Liver (tissue), 9 donors: ENCODE results near the gene CCR2. TPM values are rescaled to one million over a fixed set of nuclear protein-coding genes. Genes with fewer than 3 reads are reported as not detected.

Source experiments
- DNase-seq: peaks from one replicate; pipeline ENCODE4 v3.0.0-alpha.2; 2017; ENCODE audit warnings: low spot score
- H3K27ac ChIP-seq, 2 donors: one replicate each; pipeline ENCODE4 v1.7.0; 2013; ENCODE audit warnings: inconsistent platforms in 2 of 2, low read length in 2 of 2, control low read depth in 1 of 2, low read depth in 1 of 2, mild to moderate bottlenecking in 1 of 2
- H3K27me3 ChIP-seq, 4 donors: one replicate each; pipeline versions ENCODE4 v1.6.1 to v1.7.0; 2013; ENCODE audit warnings: low read length in 3 of 4, inconsistent platforms in 1 of 4, mild to moderate bottlenecking in 1 of 4, moderate library complexity in 1 of 4; ENCODE audit not compliant: control insufficient read depth in 4 of 4, insufficient read depth in 4 of 4
- H3K36me3 ChIP-seq, 4 donors: one replicate each; pipeline versions ENCODE4 v1.6.1 to v1.7.0; 2013; ENCODE audit warnings: low read length in 3 of 4, mild to moderate bottlenecking in 3 of 4, low read depth in 1 of 4, moderate library complexity in 1 of 4; ENCODE audit not compliant: control insufficient read depth in 4 of 4, insufficient read depth in 3 of 4
- H3K4me1 ChIP-seq, 4 donors: one replicate each; pipeline versions ENCODE4 v1.6.1 to v1.7.0; 2013; ENCODE audit warnings: low read length in 3 of 4, mild to moderate bottlenecking in 3 of 4, moderate library complexity in 1 of 4; ENCODE audit not compliant: control insufficient read depth in 4 of 4, insufficient read depth in 4 of 4
- H3K4me3 ChIP-seq, 3 donors: one replicate each; pipeline versions ENCODE4 v1.6.1 to v1.7.0; 2013; ENCODE audit warnings: low read length in 3 of 3, control low read depth in 1 of 3, low read depth in 1 of 3, mild to moderate bottlenecking in 1 of 3
- H3K9ac ChIP-seq, 2 donors: one replicate each; pipeline ENCODE4 v1.7.0; 2013; ENCODE audit warnings: low read length in 2 of 2, mild to moderate bottlenecking in 2 of 2, moderate library complexity in 2 of 2, control low read depth in 1 of 2, low read depth in 1 of 2
- H3K9me3 ChIP-seq, 4 donors: one replicate each; pipeline versions ENCODE4 v1.6.1 to v1.7.0; 2013; ENCODE audit warnings: low read length in 3 of 4; ENCODE audit not compliant: control insufficient read depth in 4 of 4
- EGR1 ChIP-seq, 2 donors: IDR thresholded peaks; 2 replicates each; pipeline ENCODE4 v1.6.1; 2016 to 2018; ENCODE audit warnings: antibody characterized with exemption in 2 of 2, low read depth in 2 of 2
- FOXA1 ChIP-seq: IDR thresholded peaks from 2 replicates; pipeline ENCODE4 v1.6.1; 2016; ENCODE audit warnings: antibody characterized with exemption
- FOXA2 ChIP-seq: IDR thresholded peaks from 2 replicates; pipeline ENCODE4 v1.6.1; 2016; ENCODE audit warnings: antibody characterized with exemption
- GABPA ChIP-seq, 2 donors: IDR thresholded peaks in 1 of 2; conservative IDR thresholded peaks in 1 of 2; 2 replicates each; pipeline ENCODE4 v1.6.1; 2016; ENCODE audit warnings: antibody characterized with exemption in 2 of 2, mild to moderate bottlenecking in 1 of 2, moderate library complexity in 1 of 2
- HNF4A ChIP-seq, 2 donors: conservative IDR thresholded peaks; 2 replicates each; pipeline ENCODE4 v1.6.1; 2016; ENCODE audit warnings: antibody characterized with exemption in 2 of 2, mild to moderate bottlenecking in 2 of 2
- HNF4G ChIP-seq: IDR thresholded peaks from 2 replicates; pipeline ENCODE4 v1.6.1; 2016; ENCODE audit warnings: antibody characterized with exemption
- JUND ChIP-seq, 2 donors: IDR thresholded peaks; 2 replicates each; pipeline ENCODE4 v1.6.1; 2016; ENCODE audit warnings: antibody characterized with exemption in 2 of 2
- RAD21 ChIP-seq, 2 donors: IDR thresholded peaks; 2 replicates each; pipeline ENCODE4 v1.6.1; 2016; ENCODE audit warnings: antibody characterized with exemption in 2 of 2, mild to moderate bottlenecking in 2 of 2
- RXRA ChIP-seq, 2 donors: IDR thresholded peaks; 2 replicates each; pipeline ENCODE4 v1.6.1; 2017 to 2018; ENCODE audit warnings: antibody characterized with exemption in 2 of 2, mild to moderate bottlenecking in 1 of 2
- SP1 ChIP-seq: IDR thresholded peaks from 2 replicates; pipeline ENCODE4 v1.6.1; 2018; ENCODE audit warnings: antibody characterized with exemption, mild to moderate bottlenecking
- YY1 ChIP-seq: IDR thresholded peaks from 2 replicates; pipeline ENCODE4 v1.6.1; 2016; ENCODE audit warnings: antibody characterized with exemption, mild to moderate bottlenecking
- WGBS: extraction: QIAGEN DNeasy Blood & Tissue Kit; methylation state at CpG from one replicate; pipeline ENCODE4 v1.1.7; 2013; 5-methylcytosine and 5-hydroxymethylcytosine counted together
- polyA plus RNA-seq, 2 donors: library from polyadenylated mRNA; stranded (reverse) in 1 of 2; unstranded in 1 of 2; fragments of 200-250 nt in 1 of 2; fragments of >200 nt in 1 of 2; fragmentation: Nextera tagmentation in 1 of 2; extraction: Ambion mirVana in 1 of 2; gene quantifications; one replicate each; pipeline versions ENCODE4 v1.2.1 to v1.2.3, GENCODE V29; 2013 to 2015
- total RNA-seq, 2 donors: library from RNA; depleted of rRNA; stranded (reverse); fragments of >200 nt; gene quantifications; one replicate each; pipeline ENCODE4 v1.2.3, GENCODE V29; 2014
- TF ChIP-seq, protein P1 (sequence below): fragments of 150-350 bp; IDR thresholded peaks from 2 replicates; pipeline ENCODE4 v1.5.1; 2017; ENCODE audit warnings: improper control_type of control experiment, low read depth, low read length; ENCODE audit not compliant: missing input control
- TF ChIP-seq, protein P2 (sequence below): IDR thresholded peaks from 2 replicates; pipeline ENCODE4 v1.6.1; 2016; ENCODE audit warnings: antibody characterized with exemption, mild to moderate bottlenecking
- TF ChIP-seq, protein P3 (sequence below): IDR thresholded peaks from 2 replicates; pipeline ENCODE4 v1.6.1; 2016; ENCODE audit warnings: antibody characterized with exemption
- TF ChIP-seq, protein P4 (sequence below): IDR thresholded peaks from 2 replicates; pipeline ENCODE4 v1.6.1; 2016; ENCODE audit warnings: antibody characterized with exemption
- TF ChIP-seq, protein P5 (sequence below): IDR thresholded peaks from 2 replicates; pipeline ENCODE4 v1.6.1; 2016; ENCODE audit warnings: antibody characterized with exemption
- donor health status: healthy.
- donor health status: healthy.
- donor health status: healthy.
- donor health status: healthy.
- donor health status: healthy.

Gene CCR2
- total and polyA plus RNA-seq, 4 donors, result 0.68 to 3.4 (median 2.4) TPM

DNA sequence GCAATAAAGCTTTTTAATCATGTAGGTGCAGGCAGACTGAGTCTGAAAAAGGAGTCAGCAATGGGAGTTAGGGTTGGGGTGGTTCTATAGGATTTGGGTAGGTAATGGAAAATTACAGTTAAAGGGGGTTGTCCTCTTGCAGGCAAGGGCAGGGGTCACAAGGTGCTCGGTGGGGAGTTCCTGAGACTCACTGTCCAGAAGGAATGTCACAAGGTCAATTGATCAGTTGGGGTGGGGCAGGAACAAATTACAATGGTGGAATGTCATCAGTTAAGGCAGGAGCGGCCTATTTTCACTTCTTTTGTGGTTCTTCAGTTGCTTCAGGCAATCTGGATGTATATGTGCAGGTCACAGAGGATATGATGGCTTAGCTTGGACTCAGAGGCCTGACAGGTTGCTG lies 39.1 kb downstream of the CCR2 start:
- TF ChIP-seq, protein P1, sequence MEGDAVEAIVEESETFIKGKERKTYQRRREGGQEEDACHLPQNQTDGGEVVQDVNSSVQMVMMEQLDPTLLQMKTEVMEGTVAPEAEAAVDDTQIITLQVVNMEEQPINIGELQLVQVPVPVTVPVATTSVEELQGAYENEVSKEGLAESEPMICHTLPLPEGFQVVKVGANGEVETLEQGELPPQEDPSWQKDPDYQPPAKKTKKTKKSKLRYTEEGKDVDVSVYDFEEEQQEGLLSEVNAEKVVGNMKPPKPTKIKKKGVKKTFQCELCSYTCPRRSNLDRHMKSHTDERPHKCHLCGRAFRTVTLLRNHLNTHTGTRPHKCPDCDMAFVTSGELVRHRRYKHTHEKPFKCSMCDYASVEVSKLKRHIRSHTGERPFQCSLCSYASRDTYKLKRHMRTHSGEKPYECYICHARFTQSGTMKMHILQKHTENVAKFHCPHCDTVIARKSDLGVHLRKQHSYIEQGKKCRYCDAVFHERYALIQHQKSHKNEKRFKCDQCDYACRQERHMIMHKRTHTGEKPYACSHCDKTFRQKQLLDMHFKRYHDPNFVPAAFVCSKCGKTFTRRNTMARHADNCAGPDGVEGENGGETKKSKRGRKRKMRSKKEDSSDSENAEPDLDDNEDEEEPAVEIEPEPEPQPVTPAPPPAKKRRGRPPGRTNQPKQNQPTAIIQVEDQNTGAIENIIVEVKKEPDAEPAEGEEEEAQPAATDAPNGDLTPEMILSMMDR, result no peak
- TF ChIP-seq HNF4G (no peak), FOXA2 (no peak), GABPA (IDR thresholded peaks at IDR 0.05 in 1 of 2, conservative IDR thresholded peaks at IDR 0.05 in 1 of 2) (no peak), SP1 (no peak), JUND (IDR thresholded peaks at IDR 0.05) (no peak), RXRA (IDR thresholded peaks at IDR 0.05) (no peak), FOXA1 (no peak), YY1 (no peak), HNF4A (conservative IDR thresholded peaks at IDR 0.05) (no peak), EGR1 (IDR thresholded peaks at IDR 0.05; ENCODE audit: low read depth in 2 of 2) (no peak), RAD21 (IDR thresholded peaks at IDR 0.05) (no peak)
- TF ChIP-seq, protein P2, sequence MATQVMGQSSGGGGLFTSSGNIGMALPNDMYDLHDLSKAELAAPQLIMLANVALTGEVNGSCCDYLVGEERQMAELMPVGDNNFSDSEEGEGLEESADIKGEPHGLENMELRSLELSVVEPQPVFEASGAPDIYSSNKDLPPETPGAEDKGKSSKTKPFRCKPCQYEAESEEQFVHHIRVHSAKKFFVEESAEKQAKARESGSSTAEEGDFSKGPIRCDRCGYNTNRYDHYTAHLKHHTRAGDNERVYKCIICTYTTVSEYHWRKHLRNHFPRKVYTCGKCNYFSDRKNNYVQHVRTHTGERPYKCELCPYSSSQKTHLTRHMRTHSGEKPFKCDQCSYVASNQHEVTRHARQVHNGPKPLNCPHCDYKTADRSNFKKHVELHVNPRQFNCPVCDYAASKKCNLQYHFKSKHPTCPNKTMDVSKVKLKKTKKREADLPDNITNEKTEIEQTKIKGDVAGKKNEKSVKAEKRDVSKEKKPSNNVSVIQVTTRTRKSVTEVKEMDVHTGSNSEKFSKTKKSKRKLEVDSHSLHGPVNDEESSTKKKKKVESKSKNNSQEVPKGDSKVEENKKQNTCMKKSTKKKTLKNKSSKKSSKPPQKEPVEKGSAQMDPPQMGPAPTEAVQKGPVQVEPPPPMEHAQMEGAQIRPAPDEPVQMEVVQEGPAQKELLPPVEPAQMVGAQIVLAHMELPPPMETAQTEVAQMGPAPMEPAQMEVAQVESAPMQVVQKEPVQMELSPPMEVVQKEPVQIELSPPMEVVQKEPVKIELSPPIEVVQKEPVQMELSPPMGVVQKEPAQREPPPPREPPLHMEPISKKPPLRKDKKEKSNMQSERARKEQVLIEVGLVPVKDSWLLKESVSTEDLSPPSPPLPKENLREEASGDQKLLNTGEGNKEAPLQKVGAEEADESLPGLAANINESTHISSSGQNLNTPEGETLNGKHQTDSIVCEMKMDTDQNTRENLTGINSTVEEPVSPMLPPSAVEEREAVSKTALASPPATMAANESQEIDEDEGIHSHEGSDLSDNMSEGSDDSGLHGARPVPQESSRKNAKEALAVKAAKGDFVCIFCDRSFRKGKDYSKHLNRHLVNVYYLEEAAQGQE, result no peak
- TF ChIP-seq, protein P3, sequence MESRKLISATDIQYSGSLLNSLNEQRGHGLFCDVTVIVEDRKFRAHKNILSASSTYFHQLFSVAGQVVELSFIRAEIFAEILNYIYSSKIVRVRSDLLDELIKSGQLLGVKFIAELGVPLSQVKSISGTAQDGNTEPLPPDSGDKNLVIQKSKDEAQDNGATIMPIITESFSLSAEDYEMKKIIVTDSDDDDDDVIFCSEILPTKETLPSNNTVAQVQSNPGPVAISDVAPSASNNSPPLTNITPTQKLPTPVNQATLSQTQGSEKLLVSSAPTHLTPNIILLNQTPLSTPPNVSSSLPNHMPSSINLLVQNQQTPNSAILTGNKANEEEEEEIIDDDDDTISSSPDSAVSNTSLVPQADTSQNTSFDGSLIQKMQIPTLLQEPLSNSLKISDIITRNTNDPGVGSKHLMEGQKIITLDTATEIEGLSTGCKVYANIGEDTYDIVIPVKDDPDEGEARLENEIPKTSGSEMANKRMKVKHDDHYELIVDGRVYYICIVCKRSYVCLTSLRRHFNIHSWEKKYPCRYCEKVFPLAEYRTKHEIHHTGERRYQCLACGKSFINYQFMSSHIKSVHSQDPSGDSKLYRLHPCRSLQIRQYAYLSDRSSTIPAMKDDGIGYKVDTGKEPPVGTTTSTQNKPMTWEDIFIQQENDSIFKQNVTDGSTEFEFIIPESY, result no peak
- TF ChIP-seq, protein P4, sequence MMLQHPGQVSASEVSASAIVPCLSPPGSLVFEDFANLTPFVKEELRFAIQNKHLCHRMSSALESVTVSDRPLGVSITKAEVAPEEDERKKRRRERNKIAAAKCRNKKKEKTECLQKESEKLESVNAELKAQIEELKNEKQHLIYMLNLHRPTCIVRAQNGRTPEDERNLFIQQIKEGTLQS, result no peak
- TF ChIP-seq, protein P5, sequence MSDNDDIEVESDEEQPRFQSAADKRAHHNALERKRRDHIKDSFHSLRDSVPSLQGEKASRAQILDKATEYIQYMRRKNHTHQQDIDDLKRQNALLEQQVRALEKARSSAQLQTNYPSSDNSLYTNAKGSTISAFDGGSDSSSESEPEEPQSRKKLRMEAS, result no peak
- no peaks in the 10 kb centered on the region for H3K9me3 ChIP-seq
- WGBS, result 75% methylated on average over 2 of the region's 2 CpGs

More for the DNA sequence above, 39.1 kb downstream of the CCR2 start:
- Histone ChIP-seq H3K4me1 (no peaks in the 10 kb centered on the region), H3K27ac (no peak overlapping the region), H3K4me3 (no peak overlapping the region), H3K27me3 (no peaks in the 10 kb centered on the region), H3K36me3 (no peaks in the 10 kb centered on the region), H3K9ac (no peak overlapping the region)
- DNase-seq, result no peak
